Measurements from ENCODE around the gene MRPL41. TPM values are rescaled to one million over a fixed set of nuclear protein-coding genes. Genes with fewer than 3 reads are reported as not detected.
A peak's percentile ranks its signal among the peaks of the same experiment; 100 is the strongest.

The MRPL41 gene
- total RNA-seq, 4 donors from 2014 or later, result 8.6 to 47.9 (median 30.5) TPM

- intact Hi-C loops (cut with DNase I; ENCODE audit: low total_unique reads), result no loop called here
- TF ChIP-seq POLR2A (IDR thresholded peaks at IDR 0.05) (no peak), CTCF (IDR thresholded peaks at IDR 0.05) (no peak)
- H3K4me3 ChIP-seq, result no peak overlapping the region
- no peak overlapping the region for H3K27ac ChIP-seq
- peaks cover 0 to 9% of the 10 kb centered on the region in 2 donors for H3K4me1 ChIP-seq
- no peak for DNase-seq
- H3K27me3 ChIP-seq, result no peaks in the 10 kb centered on the region
- H3K9me3 ChIP-seq, result no peaks in the 10 kb centered on the region
- no peaks in the 10 kb centered on the region for H3K36me3 ChIP-seq
Measured at GRCh38 chr9:137588311-137588710, 36.6 kb downstream of the MRPL41 start.

GRCh38 chr9:137588891-137589290 is 37.2 kb downstream of the MRPL41 start:
- H3K27me3 ChIP-seq, result no peaks in the 10 kb centered on the region
- TF ChIP-seq CTCF (IDR thresholded peaks at IDR 0.05) (no peak), POLR2A (IDR thresholded peaks at IDR 0.05) (no peak)
- H3K27ac ChIP-seq, result no peak overlapping the region
- H3K36me3 ChIP-seq, result no peaks in the 10 kb centered on the region
- intact Hi-C loops (cut with DNase I; ENCODE audit: low total_unique reads), result no loop called here
- no peak for DNase-seq
- H3K9me3 ChIP-seq, result no peaks in the 10 kb centered on the region
- no peak overlapping the region for H3K4me3 ChIP-seq
- H3K4me1 ChIP-seq, result peaks cover 0 to 9% of the 10 kb centered on the region in 2 donors

GRCh38 chr9:137589441-137590122 is 37.9 kb downstream of the MRPL41 start:
- peaks cover 0 to 9% of the 10 kb centered on the region in 2 donors for H3K4me1 ChIP-seq
- no peaks in the 10 kb centered on the region for H3K9me3 ChIP-seq
- H3K36me3 ChIP-seq, result no peaks in the 10 kb centered on the region
- H3K27me3 ChIP-seq, result no peaks in the 10 kb centered on the region
- peak overlapping the region; percentile 40 to 67 for H3K4me3 ChIP-seq
- intact Hi-C loops (cut with DNase I; ENCODE audit: low total_unique reads), result no loop called here
- TF ChIP-seq POLR2A (IDR thresholded peaks at IDR 0.05) (no peak), CTCF (IDR thresholded peaks at IDR 0.05) (no peak)
- no peak overlapping the region for H3K27ac ChIP-seq
- DNase-seq, result no peak

GRCh38 chr9:137590123-137590468 is 38.4 kb downstream of the MRPL41 start:
- intact Hi-C loops (cut with DNase I; ENCODE audit: low total_unique reads), result no loop called here
- H3K27me3 ChIP-seq, result no peaks in the 10 kb centered on the region
- no peak overlapping the region for H3K27ac ChIP-seq

More at GRCh38 chr9:137590123-137590468, 38.4 kb downstream of the MRPL41 start:
- Histone ChIP-seq H3K4me3 (peak overlapping the region; percentile 40 to 67), H3K4me1 (peaks cover 0 to 9% of the 10 kb centered on the region in 2 donors), H3K36me3 (no peaks in the 10 kb centered on the region), H3K9me3 (no peaks in the 10 kb centered on the region)
- DNase-seq, result no peak
- TF ChIP-seq CTCF (IDR thresholded peaks at IDR 0.05) (peak in 1 of 4 experiments; percentile 8), POLR2A (IDR thresholded peaks at IDR 0.05) (no peak)

All from uterus (tissue), 4 donors.